IMR-90 (cell line): ENCODE data around the gene GMPPA. TPM values are rescaled to one million over a fixed set of nuclear protein-coding genes. Genes with fewer than 3 reads are reported as not detected.
A peak's percentile ranks its signal among the peaks of the same experiment; 100 is the strongest.

ENCODE experiments used
- ATAC-seq: fragments of 200-7000 bp; cut with Tn5 transposase; 2 replicates; pipeline ENCODE4 v1.9.1; 2020; ENCODE audit warnings: low read depth, mild to moderate bottlenecking, moderate library complexity
- BruUV-seq: library from RNA; stranded (reverse); fragments of 400-500 nt; replicated peaks from 2 replicates; lab custom pipeline; 2021; lab: Mats Ljungman, UMichigan
- CTCF ChIA-PET: fragments of 300-600 bp; formaldehyde crosslinking; extraction: SDS; loops from one replicate; lab custom pipeline; 2021; ENCODE audit warnings: antibody characterized with exemption; lab: Yijun Ruan, JAX
- POLR2A ChIA-PET: fragments of 300-600 bp; sonication (Branson Sonifier 250); formaldehyde crosslinking; loops from one replicate; lab custom pipeline; 2022; ENCODE audit warnings: antibody characterized with exemption; ENCODE audit not compliant: unreplicated experiment; lab: Charles Lee
- DNase-seq: peaks from one replicate; pipeline ENCODE4 v3.0.0; 2013
- H2AFZ ChIP-seq: replicated peaks from 2 replicates; pipeline ENCODE3; 2013; ENCODE audit warnings: low read length, mild to moderate bottlenecking; ENCODE audit not compliant: poor library complexity
- H2AK5ac ChIP-seq: 2 replicates; pipeline ENCODE4 v1.6.1; 2013; ENCODE audit warnings: low read depth, low read length, inconsistent platforms
- H2AK9ac ChIP-seq: replicated peaks from 2 replicates; pipeline ENCODE3; 2013; ENCODE audit warnings: mild to moderate bottlenecking, low read depth, low read length, moderate library complexity; ENCODE audit not compliant: poor library complexity
- H2BK120ac ChIP-seq: 2 replicates; pipeline ENCODE4 v1.6.1; 2013; ENCODE audit warnings: low read depth, low read length, inconsistent platforms
- H2BK15ac ChIP-seq: 3 replicates; pipeline ENCODE4 v1.6.1; 2013; ENCODE audit warnings: low read depth, low read length, inconsistent platforms
- H2BK20ac ChIP-seq: 2 replicates; pipeline ENCODE4 v1.6.1; 2013; ENCODE audit warnings: low read depth, mild to moderate bottlenecking, inconsistent platforms, low read length, moderate library complexity
- H2BK5ac ChIP-seq: 2 replicates; pipeline ENCODE4 v1.6.1; 2013; ENCODE audit warnings: mild to moderate bottlenecking, low read depth, low read length, inconsistent platforms; ENCODE audit not compliant: poor library complexity, severe bottlenecking
- H3K14ac ChIP-seq: replicated peaks from 2 replicates; pipeline ENCODE4 v1.6.1; 2013; ENCODE audit warnings: low read depth, low read length, inconsistent platforms
- H3K18ac ChIP-seq: 2 replicates; pipeline ENCODE4 v1.6.1; 2013; ENCODE audit warnings: low read depth, low read length, control low read depth
- H3K23ac ChIP-seq: 2 replicates; pipeline ENCODE4 v1.6.1; 2013; ENCODE audit warnings: low read depth, low read length, inconsistent platforms
- H3K27ac ChIP-seq: 2 replicates; pipeline ENCODE4 v1.5.1; 2013; ENCODE audit warnings: mild to moderate bottlenecking, control low read depth, low read length; ENCODE audit not compliant: insufficient read depth
- H3K27me3 ChIP-seq: 2 replicates; pipeline ENCODE4 v1.6.1; 2013; ENCODE audit warnings: low read length; ENCODE audit not compliant: control insufficient read depth, insufficient read depth
- H3K36me3 ChIP-seq: 2 replicates; pipeline ENCODE4 v1.6.1; 2013; ENCODE audit warnings: low read length, mixed read lengths; ENCODE audit not compliant: control insufficient read depth, insufficient read depth
- H3K4ac ChIP-seq: 2 replicates; pipeline ENCODE4 v1.6.1; 2013; ENCODE audit warnings: low read depth, low read length, inconsistent platforms
- H3K4me1 ChIP-seq: 2 replicates; pipeline ENCODE4 v1.6.1; 2013; ENCODE audit warnings: low read length, mixed read lengths; ENCODE audit not compliant: control insufficient read depth, insufficient read depth
- H3K4me2 ChIP-seq: 2 replicates; pipeline ENCODE4 v1.6.1; 2013; ENCODE audit warnings: low read depth, mild to moderate bottlenecking, control low read depth, low read length, moderate library complexity
- H3K4me3 ChIP-seq: 2 replicates; pipeline ENCODE4 v1.5.1; 2013; ENCODE audit warnings: low read depth, mild to moderate bottlenecking, control low read depth, low read length, moderate library complexity; ENCODE audit not compliant: insufficient read depth
- H3K56ac ChIP-seq: 2 replicates; pipeline ENCODE4 v1.6.1; 2013; ENCODE audit warnings: low read length, inconsistent platforms; ENCODE audit not compliant: insufficient read depth; ENCODE audit errors: extremely low read depth
- H3K79me1 ChIP-seq, 2 experiments: 2 replicates each; pipeline ENCODE4 v1.6.1; 2013; ENCODE audit warnings: low read length in 2 of 2, inconsistent platforms in 1 of 2, low read depth in 1 of 2
- H3K9ac ChIP-seq: 2 replicates; pipeline ENCODE4 v1.6.1; 2013; ENCODE audit warnings: low read depth, low read length, control low read depth
- H3K9me1 ChIP-seq: 2 replicates; pipeline ENCODE4 v1.6.1; 2013; ENCODE audit warnings: low read length, inconsistent platforms; ENCODE audit not compliant: insufficient read depth
- H3K9me3 ChIP-seq: 2 replicates; pipeline ENCODE4 v1.6.1; 2013; ENCODE audit warnings: low read length; ENCODE audit not compliant: control insufficient read depth, insufficient read depth
- H4K20me1 ChIP-seq: 2 replicates; pipeline ENCODE4 v1.6.1; 2013; ENCODE audit warnings: low read length, inconsistent platforms; ENCODE audit not compliant: insufficient read depth
- H4K5ac ChIP-seq: 2 replicates; pipeline ENCODE4 v1.6.1; 2013; ENCODE audit warnings: mild to moderate bottlenecking, low read depth, low read length, control low read depth
- H4K8ac ChIP-seq, 2 experiments: 2 replicates each; pipeline ENCODE4 v1.6.1; 2013; ENCODE audit warnings: low read depth in 2 of 2, low read length in 2 of 2, control low read depth in 1 of 2, inconsistent platforms in 1 of 2
- H4K91ac ChIP-seq: 2 replicates; pipeline ENCODE4 v1.6.1; 2013; ENCODE audit warnings: low read depth, low read length, inconsistent platforms; ENCODE audit not compliant: insufficient read depth
- BHLHE40 ChIP-seq: fragments of 150-350 bp; IDR thresholded peaks from 2 replicates; pipeline ENCODE4 v1.6.1; 2016; ENCODE audit warnings: mild to moderate bottlenecking, low read depth, low read length
- CEBPB ChIP-seq: IDR thresholded peaks from 2 replicates; pipeline ENCODE4 v1.6.1; 2012; ENCODE audit warnings: low read depth, low read length, improper control_type of control experiment
- CTCF ChIP-seq: conservative IDR thresholded peaks from 2 replicates; pipeline ENCODE4 v1.5.1; 2012; ENCODE audit warnings: mild to moderate bottlenecking, low read depth, low read length, improper control_type of control experiment
- ELK1 ChIP-seq: fragments of 150-350 bp; IDR thresholded peaks from 2 replicates; pipeline ENCODE4 v1.6.1; 2016; ENCODE audit warnings: low read depth, mild to moderate bottlenecking, low read length, moderate library complexity, borderline replicate concordance
- FOS ChIP-seq: fragments of 150-350 bp; IDR thresholded peaks from 2 replicates; pipeline ENCODE4 v1.6.1; 2016; ENCODE audit warnings: low read depth, low read length
- MAZ ChIP-seq: IDR thresholded peaks from 2 replicates; pipeline ENCODE4 v1.6.1; 2012; ENCODE audit warnings: low read depth, mild to moderate bottlenecking, low read length, improper control_type of control experiment, moderate library complexity, borderline replicate concordance
- NFE2L2 ChIP-seq: fragments of 150-350 bp; IDR thresholded peaks from 2 replicates; pipeline ENCODE4 v1.6.1; 2016; ENCODE audit warnings: low read depth, mild to moderate bottlenecking, low read length
- POLR2A ChIP-seq: IDR thresholded peaks from 2 replicates; pipeline ENCODE4 v1.6.1; 2012; ENCODE audit warnings: mild to moderate bottlenecking, low read depth, low read length
- RAD21 ChIP-seq: IDR thresholded peaks from 2 replicates; pipeline ENCODE4 v1.6.1; 2012; ENCODE audit warnings: low read length, improper control_type of control experiment
- RCOR1 ChIP-seq: IDR thresholded peaks from 2 replicates; pipeline ENCODE4 v1.6.1; 2012; ENCODE audit warnings: mild to moderate bottlenecking, low read length, improper control_type of control experiment; ENCODE audit not compliant: insufficient replicate concordance
- RFX5 ChIP-seq: IDR thresholded peaks from 2 replicates; pipeline ENCODE4 v1.8.0; 2012; ENCODE audit warnings: low read depth, mild to moderate bottlenecking, low read length, moderate library complexity
- SMC3 ChIP-seq: fragments of 150-350 bp; IDR thresholded peaks from 2 replicates; pipeline ENCODE4 v1.6.1; 2016; ENCODE audit warnings: low read depth, mild to moderate bottlenecking, antibody characterized with exemption, low read length, moderate library complexity
- USF2 ChIP-seq: fragments of 150-350 bp; IDR thresholded peaks from 2 replicates; pipeline ENCODE4 v1.6.1; 2017; ENCODE audit warnings: mild to moderate bottlenecking, antibody characterized with exemption, low read length, low read depth
- WGBS, 2 experiments: methylation state at CpG; one replicate each; pipeline versions ENCODE4 v1.1.5 to v1.1.7; 2013; ENCODE audit warnings: missing lambda C conversion rate in 2 of 2; ENCODE audit not compliant: insufficient read length in 1 of 2; ENCODE audit errors: extremely low coverage in 2 of 2; 5-methylcytosine and 5-hydroxymethylcytosine counted together
- dilution Hi-C: fragments of 300-500 bp; cut with HindIII; formaldehyde crosslinking; loops from one replicate; pipeline ENCODE4 v1.14.3; 2018; ENCODE audit warnings: low sequenced_read_pairs; ENCODE audit not compliant: unreplicated experiment
- in situ Hi-C: fragments of 300-500 bp; cut with MboI; formaldehyde crosslinking; loops from 3 replicates; pipeline ENCODE4 v1.14.3; 2019; ENCODE audit warnings: low sequenced_read_pairs, inconsistent platforms, mixed read lengths
- intact Hi-C: fragments of 100-400 bp; cut with micrococcal nuclease; formaldehyde crosslinking; loops from 2 replicates; pipeline ENCODE4 v1.10.0; 2022
- polyA plus RNA-seq, 3 experiments: library from polyadenylated mRNA; depleted of rRNA; stranded (reverse); fragments of >200 nt; gene quantifications; 2 replicates each; pipeline ENCODE4 v1.2.3, GENCODE V29; 2012; ENCODE audit warnings: low replicate concordance in 1 of 3
- total RNA-seq: library from RNA; depleted of rRNA; stranded (reverse); fragments of >200 nt; gene quantifications from 2 replicates; pipeline ENCODE4 v1.2.3, GENCODE V29; 2012

The GMPPA gene
- total and polyA plus RNA-seq, 2 of the 4 experiments (the other 2 are of a cell fraction): 103 to 134 TPM

- Histone ChIP-seq H4K5ac (peak overlapping the region; percentile 96), H3K4me3 (no peak overlapping the region), H2BK5ac (peak overlapping the region; percentile 98), H3K4me1 (peaks cover 27% of the 10 kb centered on the region), H3K27me3 (no peaks in the 10 kb centered on the region), H2BK15ac (peak overlapping the region; percentile 99), H3K18ac (peak overlapping the region; percentile 96), H2BK120ac (peak overlapping the region; percentile 99), H2BK20ac (peak overlapping the region; percentile 97), H3K27ac (peak overlapping the region; percentile 96), H3K9me1 (peaks cover 29% of the 10 kb centered on the region), H3K9me3 (no peaks in the 10 kb centered on the region), H3K79me1 (peaks cover 12 to 37% of the 10 kb centered on the region in 2 experiments), H4K8ac (peak overlapping the region; percentile 97 to 98), H3K56ac (peak overlapping the region; percentile 98), H2AFZ (peak overlapping the region; percentile 83), H2AK9ac (peak overlapping the region; percentile 94), H4K91ac (peak overlapping the region; percentile 100), H3K4ac (peak overlapping the region; percentile 100), H3K14ac (peak overlapping the region; percentile 100), H3K36me3 (peaks cover 38% of the 10 kb centered on the region), H4K20me1 (no peaks in the 10 kb centered on the region), H2AK5ac (peak overlapping the region; percentile 100), H3K4me2 (peak overlapping the region; percentile 59), H3K9ac (peak overlapping the region; percentile 83), H3K23ac (peak overlapping the region; percentile 100)
- 35% methylated on average over 7 of the region's 23 CpGs; no CpG with 5 or more reads in 1 of the 2 experiments for WGBS, 2 experiments
- dilution Hi-C loops (no loop called here), intact Hi-C loops (loop anchor here (2.0 kb wide), 1 partner anchor 50 kb away; no protein-coding TSS in a partner anchor), in situ Hi-C loops (no loop called here)
- POLR2A ChIA-PET: interaction anchor here (1.4 to 1.6 kb wide), 2 partner anchors 10 to 46 kb away, joined by 3 to 6 read pairs; partner anchors contain the start of gene GMPPA
- ATAC-seq (peak; percentile 84), DNase-seq (peak; percentile 95)
- CTCF ChIA-PET: interaction anchor here (0.7 to 1.4 kb wide), 3 partner anchors 43 to 57 kb away, joined by 3 to 6 read pairs (median 5); a partner anchor contains a TSS
- no TSS peak for BruUV-seq
- TF ChIP-seq BHLHE40: no peak
- TF ChIP-seq RAD21: no peak
- no peak for TF ChIP-seq CEBPB
- no peak for TF ChIP-seq RCOR1
- TF ChIP-seq FOS: peak; percentile 90
- TF ChIP-seq MAZ: peak; percentile 98
- peak; percentile 5; the same call in 1 of the 2 replicates for TF ChIP-seq USF2
- no peak for TF ChIP-seq SMC3
- no peak for TF ChIP-seq ELK1
- TF ChIP-seq POLR2A: no peak
- no peak for TF ChIP-seq CTCF
- no peak for TF ChIP-seq RFX5
- peak; percentile 78; the same call in 1 of the 2 replicates for TF ChIP-seq NFE2L2
Measured at GRCh38 chr2:219452361-219453317, 46.1 kb upstream of the GMPPA start.
